WTC11 (cell line): Measurements from ENCODE around the gene CLIP1.

Source experiments
- AR ChIP-seq: fragments of 250-450 bp; sonication (Bioruptor Pico); IDR thresholded peaks from 2 replicates; pipeline ENCODE4 v1.9.0; 2021; ENCODE audit warnings: mild to moderate bottlenecking
- CTCF ChIP-seq: fragments of 200-600 bp; IDR thresholded peaks from 2 replicates; pipeline ENCODE4 v1.8.0; 2022; ENCODE audit warnings: antibody characterized with exemption
- ESRRA ChIP-seq: sonication (generic); formaldehyde crosslinking; IDR thresholded peaks from 2 replicates; pipeline ENCODE4 v1.8.1; 2022; ENCODE audit warnings: mild to moderate bottlenecking, missing genetic modification reagents, borderline replicate concordance
- MYBL2 ChIP-seq: sonication (generic); formaldehyde crosslinking; IDR thresholded peaks from 2 replicates; pipeline ENCODE4 v1.8.1; 2023; ENCODE audit warnings: mild to moderate bottlenecking, moderate library complexity, missing genetic modification reagents
- USF2 ChIP-seq: sonication (generic); formaldehyde crosslinking; IDR thresholded peaks from 2 replicates; pipeline ENCODE4 v1.8.1; 2023; ENCODE audit warnings: mild to moderate bottlenecking, missing genetic modification reagents, moderate library complexity

- no peak for TF ChIP-seq CTCF
- TF ChIP-seq ESRRA (CRISPR knock-in tag): no peak
- TF ChIP-seq USF2 (CRISPR knock-in tag): no peak
- no peak for TF ChIP-seq AR
- no peak for TF ChIP-seq MYBL2
Observed at GRCh38 chr12:122309564-122310121, 112.8 kb downstream of the CLIP1 start.
